HG03066 (cell line): ENCODE data around the gene THRSP.
"Not testable (repeated sequence)": the region's sequence is repeated elsewhere in the genome, so short reads cannot be mapped to it uniquely, and the experiment has no call there.

Experiments used
- ATAC-seq: cut with Tn5 transposase; IDR thresholded peaks from one replicate; pipeline ENCODE4 v1.9.1; 2021; ENCODE audit warnings: low read depth; ENCODE audit not compliant: unreplicated experiment

Gene THRSP

DNA sequence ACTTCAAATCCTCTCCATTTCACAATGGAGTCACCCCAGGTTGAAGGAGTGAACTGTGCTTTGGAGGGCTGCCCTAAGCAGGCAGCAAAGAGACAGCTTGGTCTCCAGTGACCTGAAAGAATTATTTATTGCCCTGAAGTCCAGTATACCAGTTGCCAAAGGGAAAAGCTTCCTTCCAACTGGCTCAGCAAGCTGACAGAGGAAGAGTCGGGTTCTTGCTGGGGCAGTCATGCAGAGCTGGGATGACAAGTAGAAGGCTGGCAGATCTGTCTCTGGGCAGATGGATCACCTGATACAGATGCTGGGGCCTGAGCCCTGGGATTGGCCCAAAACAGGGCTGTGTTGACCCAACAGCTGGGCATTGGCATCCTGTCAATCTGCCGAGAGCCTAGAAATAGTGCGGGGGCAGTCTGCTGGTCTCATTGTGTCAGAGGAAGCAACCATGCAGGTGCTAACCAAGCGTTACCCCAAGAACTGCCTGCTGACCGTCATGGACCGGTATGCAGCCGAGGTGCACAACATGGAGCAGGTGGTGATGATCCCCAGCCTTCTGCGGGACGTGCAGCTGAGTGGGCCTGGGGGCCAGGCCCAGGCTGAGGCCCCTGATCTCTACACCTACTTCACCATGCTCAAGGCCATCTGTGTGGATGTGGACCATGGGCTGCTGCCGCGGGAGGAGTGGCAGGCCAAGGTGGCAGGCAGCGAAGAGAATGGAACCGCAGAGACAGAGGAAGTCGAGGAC is at the start of gene THRSP:
THRSP (plus strand) TSS at position 422 of the 742 bp plus-strand sequence; CDS start at position 443, 21 bp downstream.
- ATAC-seq, result no peak

DNA sequence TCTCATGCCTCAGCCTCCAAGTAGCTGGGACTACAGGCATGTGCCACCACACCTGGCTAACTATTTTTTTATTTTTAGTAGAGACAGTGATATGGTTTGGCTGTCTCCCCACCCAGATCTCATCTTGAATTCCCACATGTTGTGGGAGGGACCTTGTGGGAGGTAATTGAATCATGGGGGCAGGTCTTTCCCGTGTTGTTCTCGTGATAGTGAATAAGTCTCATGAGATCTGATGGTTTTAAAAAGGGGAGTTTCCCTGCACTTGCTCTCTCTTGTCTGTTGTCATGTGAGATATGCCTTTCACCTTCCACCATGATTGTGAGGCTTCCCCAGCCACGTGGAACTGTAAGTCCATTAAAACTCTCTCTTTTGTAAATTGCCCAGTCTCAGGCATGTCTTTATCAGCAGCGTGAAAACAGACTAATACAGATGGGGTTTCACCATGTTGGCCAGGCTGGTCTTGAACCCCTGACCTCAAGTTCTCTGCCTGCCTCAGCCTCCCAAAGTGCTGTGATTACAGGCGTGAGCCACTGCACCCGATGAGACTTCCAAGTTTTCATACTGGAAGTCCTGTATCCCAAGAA is 48.6 kb upstream of the THRSP start:
- ATAC-seq, result not testable (repeated sequence)

DNA sequence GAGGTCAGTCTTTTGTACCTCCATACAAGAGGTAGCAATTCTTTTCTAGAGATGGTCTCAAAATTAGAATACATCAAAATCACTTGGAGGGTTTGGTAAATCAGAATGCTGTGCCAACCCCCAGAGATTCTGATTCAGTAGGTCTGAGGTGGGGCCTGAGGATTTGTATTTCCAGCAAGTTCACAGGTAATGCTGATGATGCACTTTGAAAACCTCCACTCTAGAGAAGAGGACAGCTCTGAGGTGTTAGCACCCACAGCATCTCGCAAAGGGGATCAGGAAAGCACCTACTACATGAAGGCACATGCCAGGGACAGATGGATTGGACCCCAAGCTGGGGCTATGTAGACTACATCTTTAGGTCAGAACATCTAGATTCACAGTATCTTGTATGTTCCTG is 47.8 kb upstream of the THRSP start:
- ATAC-seq, result no peak

- no peak for ATAC-seq
Observed at GRCh38 chr11:78019808-78020207, 43.9 kb upstream of the THRSP start.

GRCh38 chr11:78020246-78020645 is 43.4 kb upstream of the THRSP start:
- ATAC-seq, result no peak

- ATAC-seq, result no peak
Observed at GRCh38 chr11:78021611-78022010, 42.0 kb upstream of the THRSP start.

GRCh38 chr11:78022397-78023396 is 41.0 kb upstream of the THRSP start, which contains the start of gene KCTD14:
Gene KCTD14, minus strand, starts transcription at chr11:78023276. Its CDS starts 27 bp downstream, at chr11:78023249.
- ATAC-seq, result no peak

- ATAC-seq, result no peak
Observed at GRCh38 chr11:78023426-78023825, 40.2 kb upstream of the THRSP start.

- ATAC-seq, result no peak
Observed at GRCh38 chr11:78025378-78025777, 38.3 kb upstream of the THRSP start.

- ATAC-seq, result no peak
Observed at GRCh38 chr11:78027759-78028158, 35.9 kb upstream of the THRSP start.

GRCh38 chr11:78028423-78028822 is 35.2 kb upstream of the THRSP start:
- not testable (repeated sequence) for ATAC-seq

GRCh38 chr11:78030429-78031325 is 33.0 kb upstream of the THRSP start:
- no peak for ATAC-seq

GRCh38 chr11:78031629-78032028 is 32.0 kb upstream of the THRSP start:
- peak; percentile 84 for ATAC-seq

- no peak for ATAC-seq
Observed at GRCh38 chr11:78032090-78032489, 31.6 kb upstream of the THRSP start.

GRCh38 chr11:78033040-78033439 is 30.6 kb upstream of the THRSP start:
- no peak for ATAC-seq

DNA sequence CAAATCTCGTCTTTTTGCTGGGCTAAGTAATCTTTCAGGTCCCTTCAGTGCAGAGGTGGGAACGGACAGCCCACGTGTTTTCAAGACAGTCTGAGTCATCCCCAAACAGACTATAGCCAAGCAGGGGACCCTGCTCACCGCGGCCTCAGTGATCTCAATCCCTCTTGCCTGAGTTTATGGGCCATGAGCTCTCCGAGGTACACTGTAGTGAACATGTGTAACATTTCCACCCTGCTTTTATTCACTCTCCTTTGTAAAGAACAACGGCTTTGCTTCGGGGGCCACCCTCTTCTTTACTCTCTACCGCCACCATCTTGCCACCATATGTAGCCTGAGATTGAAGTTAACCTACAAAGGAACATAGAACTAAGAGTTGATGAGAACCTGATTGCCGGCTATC is 29.0 kb upstream of the THRSP start:
- no peak for ATAC-seq

GRCh38 chr11:78036313-78036712 is 27.3 kb upstream of the THRSP start:
- no peak for ATAC-seq

DNA sequence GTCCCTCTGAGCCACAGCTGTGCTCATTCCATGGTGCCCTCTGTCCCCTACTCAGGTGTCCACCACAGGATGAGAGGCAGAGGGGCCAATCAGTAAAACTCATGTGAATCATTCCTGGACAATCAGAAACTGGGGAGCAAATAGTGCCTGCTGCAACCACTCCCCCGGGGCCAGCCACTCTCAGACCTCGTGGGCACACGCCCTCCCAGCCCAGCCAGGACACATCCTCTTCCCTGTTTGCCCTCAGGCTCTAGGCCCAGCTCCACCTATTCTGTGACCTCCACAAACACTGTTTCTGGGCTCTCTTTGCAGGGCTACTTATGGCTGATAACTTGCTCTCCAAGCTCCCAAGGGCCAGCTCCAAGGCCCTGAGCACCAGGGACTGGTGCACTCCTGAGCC is 26.6 kb upstream of the THRSP start:
- ATAC-seq, result no peak

DNA sequence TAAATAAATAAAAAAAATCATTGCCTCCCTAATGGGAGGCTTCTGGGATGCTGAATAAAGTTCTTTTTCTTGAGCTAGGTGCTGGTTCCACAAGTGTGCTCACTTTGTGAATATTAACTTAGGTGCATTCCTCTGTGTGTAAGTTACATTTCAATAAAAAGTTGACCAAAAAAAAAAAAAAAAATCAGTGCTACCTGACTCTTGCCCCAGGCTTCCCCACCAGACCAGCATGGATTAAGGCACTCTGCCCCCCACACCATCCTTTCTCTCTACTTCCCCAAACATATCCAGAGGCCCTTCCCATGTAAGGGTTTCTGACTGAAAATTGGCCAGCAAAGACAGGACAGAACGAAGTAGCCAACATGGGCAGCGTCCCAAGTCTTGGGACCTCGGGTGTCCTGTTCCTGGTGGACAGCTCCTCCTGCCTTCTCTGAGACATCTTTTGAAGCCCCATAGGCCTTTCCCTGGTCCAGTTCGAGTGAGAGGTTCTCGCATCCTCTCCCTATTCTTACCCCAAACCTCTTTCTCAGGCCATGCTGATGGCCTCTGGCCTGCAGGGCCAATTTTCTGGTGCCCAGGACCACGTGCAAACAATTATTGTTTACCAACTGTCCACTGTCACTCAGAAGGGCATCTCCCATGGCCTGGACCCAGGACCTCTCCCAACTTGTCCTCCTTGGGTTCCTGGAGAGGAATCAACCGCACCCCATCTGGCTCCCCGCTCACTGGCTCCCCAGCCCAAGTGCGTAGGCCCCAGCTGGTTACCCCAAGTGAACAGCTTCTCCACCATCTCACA is 25.6 kb upstream of the THRSP start:
- no peak for ATAC-seq
